ENCODE results near the gene NSMF.

DNA sequence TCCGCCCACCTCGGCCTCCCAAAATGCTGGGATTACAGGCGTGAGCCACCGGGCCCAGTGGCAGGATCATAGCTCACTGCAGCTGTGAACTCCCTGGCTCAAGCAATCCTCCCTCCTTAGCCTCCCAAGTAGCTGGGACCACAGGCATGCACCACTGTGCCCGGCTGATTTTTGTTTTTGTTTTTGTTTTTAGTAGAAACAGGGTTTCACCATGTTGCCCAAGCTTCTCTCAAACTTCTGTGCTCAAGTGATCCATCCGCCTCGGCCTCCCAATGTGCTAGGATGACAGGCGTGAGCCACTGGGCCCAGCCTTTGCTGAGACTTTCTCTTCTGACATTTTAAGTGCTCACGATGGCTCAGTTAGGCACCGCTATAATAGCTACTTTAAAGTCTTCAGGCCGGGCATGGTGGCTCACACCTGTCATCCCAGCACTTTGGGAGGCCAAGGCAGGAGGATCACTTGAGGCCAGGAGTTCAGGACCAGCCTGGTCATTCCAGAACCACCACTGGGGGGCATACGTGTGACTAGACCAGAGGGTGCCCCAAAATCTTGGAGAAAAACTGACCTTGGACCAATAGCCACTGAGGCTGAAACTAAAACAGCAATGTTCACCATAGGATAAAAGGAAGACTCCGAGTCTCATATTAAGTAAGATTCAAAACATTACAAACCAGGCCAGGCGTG lies 14.9 kb downstream of the NSMF start:
- TF ChIP-seq, protein P1, sequence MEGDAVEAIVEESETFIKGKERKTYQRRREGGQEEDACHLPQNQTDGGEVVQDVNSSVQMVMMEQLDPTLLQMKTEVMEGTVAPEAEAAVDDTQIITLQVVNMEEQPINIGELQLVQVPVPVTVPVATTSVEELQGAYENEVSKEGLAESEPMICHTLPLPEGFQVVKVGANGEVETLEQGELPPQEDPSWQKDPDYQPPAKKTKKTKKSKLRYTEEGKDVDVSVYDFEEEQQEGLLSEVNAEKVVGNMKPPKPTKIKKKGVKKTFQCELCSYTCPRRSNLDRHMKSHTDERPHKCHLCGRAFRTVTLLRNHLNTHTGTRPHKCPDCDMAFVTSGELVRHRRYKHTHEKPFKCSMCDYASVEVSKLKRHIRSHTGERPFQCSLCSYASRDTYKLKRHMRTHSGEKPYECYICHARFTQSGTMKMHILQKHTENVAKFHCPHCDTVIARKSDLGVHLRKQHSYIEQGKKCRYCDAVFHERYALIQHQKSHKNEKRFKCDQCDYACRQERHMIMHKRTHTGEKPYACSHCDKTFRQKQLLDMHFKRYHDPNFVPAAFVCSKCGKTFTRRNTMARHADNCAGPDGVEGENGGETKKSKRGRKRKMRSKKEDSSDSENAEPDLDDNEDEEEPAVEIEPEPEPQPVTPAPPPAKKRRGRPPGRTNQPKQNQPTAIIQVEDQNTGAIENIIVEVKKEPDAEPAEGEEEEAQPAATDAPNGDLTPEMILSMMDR (IDR thresholded peaks at IDR 0.05; ENCODE audit: low read depth, low read length), result no peak
- TF ChIP-seq EZH2phosphoT487 (IDR thresholded peaks at IDR 0.05; ENCODE audit: low read depth), result no peak
